Measurements from ENCODE around the gene CRTC3.
"Not testable (repeated sequence)": the region's sequence is repeated elsewhere in the genome, so short reads cannot be mapped to it uniquely, and the experiment has no call there.

CRTC3 gene

GRCh38 chr15:90523373-90523772 is 6.3 kb upstream of the CRTC3 start:
- no peak for DNase-seq (ENCODE audit: low read depth in 2 of 2)

GRCh38 chr15:90524018-90524803 is 5.5 kb upstream of the CRTC3 start:
- DNase-seq (ENCODE audit: low read depth in 2 of 2), result not testable (repeated sequence)

DNA sequence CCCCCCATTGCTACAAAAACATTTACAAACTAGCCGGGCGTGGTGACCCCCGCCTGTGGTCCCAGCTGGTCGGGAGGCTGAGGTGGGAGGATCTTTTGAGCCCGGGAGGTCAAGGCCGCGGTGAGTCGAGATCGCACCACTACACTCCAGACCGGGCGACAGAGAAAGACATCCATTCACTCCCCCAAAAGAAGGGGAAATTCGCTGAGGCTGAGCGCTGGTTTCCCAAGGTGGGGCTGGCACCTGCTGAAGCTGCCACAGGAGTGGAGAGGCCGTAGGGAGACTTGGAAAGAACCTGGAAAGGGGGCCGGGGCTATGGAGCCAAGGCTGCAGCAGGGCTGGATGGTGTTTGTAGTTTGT is 732 bp upstream of the CRTC3 start:
- DNase-seq (ENCODE audit: low read depth in 2 of 2), result no peak

GRCh38 chr15:90530250-90531051 is 728 bp downstream of the CRTC3 start:
- peak in 1 of 2 donors; percentile 41 for DNase-seq (ENCODE audit: low read depth in 2 of 2)

DNA sequence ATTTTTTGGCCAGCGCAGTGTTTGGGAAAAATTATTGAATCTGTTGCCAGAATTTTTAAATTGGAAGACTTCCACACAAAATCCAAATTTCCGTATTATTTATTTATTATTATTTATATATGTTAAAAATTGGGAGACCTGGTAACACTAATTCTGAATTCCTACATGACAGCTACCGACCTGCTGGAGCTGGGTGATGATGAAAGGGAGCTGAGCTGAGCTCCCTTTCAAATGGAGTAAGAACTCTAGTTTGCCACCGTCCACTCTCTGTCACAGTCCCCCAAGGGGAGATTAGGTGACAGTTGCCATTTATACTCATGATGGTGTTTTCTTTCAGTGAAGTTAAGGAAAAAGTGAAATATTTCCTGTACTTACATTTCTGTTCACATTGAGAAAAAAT is 1.4 kb downstream of the CRTC3 start:
- no peak for DNase-seq (ENCODE audit: low read depth in 2 of 2)

DNA sequence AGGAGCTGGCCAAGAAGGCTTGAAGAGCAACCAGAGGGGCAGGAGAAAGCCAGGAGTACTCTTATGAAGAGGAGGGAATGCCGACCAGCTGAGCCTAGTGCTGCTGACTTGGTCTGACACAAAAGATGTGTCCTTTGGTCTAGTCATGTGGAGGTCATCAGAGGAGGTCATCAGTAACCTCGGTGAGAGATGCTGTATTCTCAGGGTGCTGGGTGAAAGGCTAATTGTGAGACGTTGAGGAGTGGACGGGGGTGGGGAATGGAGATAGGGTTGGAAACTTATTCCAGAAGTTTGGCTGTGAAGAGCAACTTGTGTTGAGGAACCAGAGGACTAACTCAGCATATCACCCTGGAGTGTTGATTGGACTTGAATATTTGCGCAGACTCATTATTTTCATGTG is 5.5 kb downstream of the CRTC3 start:
- no peak for DNase-seq (ENCODE audit: low read depth in 2 of 2)

DNA sequence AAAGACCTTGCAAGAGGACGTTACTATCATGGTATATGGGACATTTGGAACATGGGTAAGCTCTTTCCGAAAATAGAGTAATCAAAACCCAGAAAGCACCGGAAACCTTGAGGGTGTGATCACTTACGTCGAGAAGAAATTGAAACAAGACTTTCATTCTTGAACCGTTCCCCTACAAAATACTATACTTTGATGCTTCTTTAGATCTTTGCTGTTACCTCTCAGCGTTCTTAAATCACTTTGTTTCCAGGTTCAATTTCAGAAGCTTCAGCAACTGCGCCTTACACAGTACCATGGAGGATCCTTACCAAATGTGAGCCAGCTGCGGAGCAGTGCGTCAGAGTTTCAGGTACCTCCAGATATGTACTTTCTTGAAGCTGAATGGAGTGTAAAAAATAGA is 10.1 kb downstream of the CRTC3 start:
- DNase-seq (ENCODE audit: low read depth in 2 of 2), result no peak

DNA sequence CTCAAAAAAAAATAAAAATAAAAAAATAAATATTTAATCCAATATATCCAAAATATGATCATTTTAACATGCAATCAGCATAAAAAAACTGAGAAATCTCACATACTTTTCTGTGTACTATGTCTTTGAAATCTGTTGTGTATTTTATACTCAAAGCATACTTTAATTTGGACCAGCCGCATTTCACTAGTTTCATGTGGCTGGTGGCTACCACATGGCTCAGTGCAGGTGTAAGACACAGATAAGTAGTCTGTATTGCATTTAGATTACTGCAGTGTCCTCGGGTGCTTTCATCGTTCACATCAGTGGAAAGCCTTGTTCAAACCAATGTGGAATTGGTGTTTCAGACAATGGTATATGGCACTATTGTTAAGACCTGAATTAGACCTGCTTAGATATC is 11.0 kb downstream of the CRTC3 start:
- no peak for DNase-seq (ENCODE audit: low read depth in 2 of 2)

GRCh38 chr15:90545095-90545494 is 15.4 kb downstream of the CRTC3 start:
- DNase-seq (ENCODE audit: low read depth in 2 of 2), result no peak

- DNase-seq (ENCODE audit: low read depth in 2 of 2), result no peak
These were observed 17.8 kb downstream of the CRTC3 start for GRCh38 chr15:90547540-90547939.

GRCh38 chr15:90550919-90551318 is 21.2 kb downstream of the CRTC3 start:
- DNase-seq (ENCODE audit: low read depth in 2 of 2), result no peak

DNA sequence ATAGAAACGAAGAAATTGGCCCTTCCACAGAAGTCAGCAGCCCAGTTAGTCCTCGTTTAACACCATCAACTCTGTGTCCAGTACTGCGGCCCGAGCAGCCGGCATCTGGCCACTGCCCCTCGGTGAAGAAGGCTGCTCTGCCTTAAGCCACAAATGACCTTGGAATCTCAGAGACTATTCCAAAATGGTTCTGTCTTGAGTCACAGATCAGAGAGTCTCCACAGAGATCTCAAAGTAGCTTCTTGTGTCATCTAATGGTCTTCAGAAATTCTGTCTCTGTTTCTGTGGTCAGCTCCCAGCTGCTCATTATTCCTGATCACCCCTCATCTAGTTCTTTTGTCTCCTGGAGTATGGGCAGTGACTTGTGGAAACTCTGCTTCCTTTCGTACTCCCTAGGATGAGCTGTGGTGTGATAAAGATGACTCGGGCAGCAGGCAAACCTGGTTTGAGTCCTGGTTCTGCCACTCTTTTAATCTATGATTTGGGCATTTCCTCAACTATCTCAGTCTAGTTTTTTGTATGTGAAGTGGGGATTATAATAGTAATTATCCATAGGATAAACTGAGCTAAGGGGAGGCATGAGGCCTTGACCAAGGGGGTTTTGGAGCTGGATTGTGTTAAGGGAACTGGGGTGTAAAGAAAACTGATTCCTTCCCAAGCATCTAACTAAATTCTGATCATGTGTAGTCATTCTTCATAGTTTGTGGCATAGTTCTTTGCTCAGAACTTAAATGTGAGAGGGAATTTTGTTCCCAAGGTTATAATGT is 22.6 kb downstream of the CRTC3 start:
- no peak for DNase-seq (ENCODE audit: low read depth in 2 of 2)

- no peak for DNase-seq (ENCODE audit: low read depth in 2 of 2)
These were observed 23.1 kb downstream of the CRTC3 start for GRCh38 chr15:90552929-90553211.

- no peak for DNase-seq (ENCODE audit: low read depth in 2 of 2)
These were observed 23.6 kb downstream of the CRTC3 start for GRCh38 chr15:90553248-90553745.

DNA sequence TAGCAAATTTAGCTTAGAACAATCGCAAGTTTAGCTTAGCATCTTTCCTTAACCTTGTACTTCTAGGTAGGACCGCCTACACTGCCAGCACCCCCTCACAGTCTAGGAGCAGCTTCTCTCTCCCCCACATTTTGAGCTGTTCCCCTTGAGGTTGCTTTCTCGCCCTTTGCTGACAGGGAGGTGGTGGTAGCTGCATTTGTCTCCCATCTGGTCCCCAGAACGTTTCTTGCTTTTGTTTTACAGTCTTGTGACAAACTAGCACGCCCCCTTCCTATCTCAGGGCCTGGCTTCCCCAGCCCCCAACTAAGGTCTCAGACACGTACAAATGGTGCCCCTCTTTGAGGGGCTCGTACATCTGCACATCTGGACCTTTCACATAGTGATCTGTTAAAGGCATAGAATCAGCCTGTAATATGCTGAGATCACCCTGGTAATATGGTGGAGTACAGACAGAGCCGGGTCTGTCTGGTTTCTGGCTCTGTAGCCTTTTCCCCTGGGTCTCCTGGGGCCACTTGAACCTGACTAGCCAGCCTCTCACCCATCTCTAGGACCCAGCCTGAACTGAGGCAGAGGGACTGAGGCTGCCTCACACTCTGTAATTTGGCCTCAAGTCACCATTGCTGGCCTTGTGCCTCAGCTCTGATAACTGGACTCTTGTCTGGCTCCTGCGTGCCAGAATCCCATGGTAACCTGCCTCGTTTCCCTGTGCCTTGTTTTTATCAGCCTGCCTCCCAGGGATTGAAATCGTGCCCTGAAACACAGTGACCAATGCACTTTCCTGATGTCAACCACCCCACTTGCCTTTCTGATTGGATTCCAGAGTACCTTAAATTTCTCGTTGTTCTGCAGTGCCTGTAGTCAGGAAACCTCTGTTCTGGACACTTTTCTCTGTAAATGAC is 27.7 kb downstream of the CRTC3 start:
- peak in 1 of 2 donors; percentile 43 for DNase-seq (ENCODE audit: low read depth in 2 of 2)

- no peak for DNase-seq (ENCODE audit: low read depth in 2 of 2)
These were observed 28.4 kb downstream of the CRTC3 start for GRCh38 chr15:90558171-90558573.

DNA sequence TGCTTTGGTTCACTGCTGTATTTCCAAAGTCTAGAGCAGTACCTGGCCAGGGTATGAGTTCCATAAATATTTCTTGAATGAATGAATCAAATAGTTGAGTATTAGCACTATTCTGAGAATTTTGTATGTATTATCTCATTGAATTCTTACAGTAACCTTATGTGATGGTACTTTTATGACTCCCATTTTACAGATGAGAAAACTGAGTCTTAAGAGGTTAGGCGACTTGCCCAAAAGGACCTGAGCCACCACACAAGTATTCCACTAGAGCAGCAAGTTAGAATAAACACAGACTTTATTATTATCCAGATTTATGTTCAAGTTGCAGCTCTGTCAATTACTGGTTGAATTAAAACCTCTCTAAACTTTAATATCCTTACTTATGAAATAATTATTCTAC is 29.4 kb downstream of the CRTC3 start:
- no peak for DNase-seq (ENCODE audit: low read depth in 2 of 2)

DNA sequence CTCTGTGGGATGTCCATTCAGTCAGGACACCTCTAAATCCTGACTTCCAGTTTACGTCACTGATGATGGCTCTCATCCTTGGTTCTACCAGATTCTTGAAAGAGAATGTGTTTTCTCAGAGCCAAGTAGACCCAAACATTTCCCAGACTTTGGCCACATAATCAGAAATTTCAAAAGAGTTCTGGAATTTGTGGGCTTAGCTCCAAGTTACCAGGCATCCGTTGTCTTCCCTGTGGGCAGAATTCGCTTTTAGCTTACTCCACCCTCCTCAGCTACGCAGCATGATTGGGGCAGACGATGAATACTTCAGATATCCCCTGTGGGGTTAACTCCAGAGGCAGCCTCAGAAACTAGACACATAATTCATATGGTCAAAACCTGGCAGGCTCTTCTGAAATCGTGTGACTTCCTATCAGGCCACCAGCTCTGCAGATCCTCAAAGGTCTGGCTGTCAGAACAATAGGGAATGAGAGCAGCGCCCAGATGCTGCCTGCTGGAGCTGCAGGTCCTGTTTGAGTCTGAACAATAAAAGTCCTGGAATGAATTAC is 30.6 kb downstream of the CRTC3 start:
- DNase-seq (ENCODE audit: low read depth in 2 of 2), result no peak

- no peak for DNase-seq (ENCODE audit: low read depth in 2 of 2)
These were observed 31.9 kb downstream of the CRTC3 start for GRCh38 chr15:90561344-90562244.

- no peak for DNase-seq (ENCODE audit: low read depth in 2 of 2)
These were observed 32.9 kb downstream of the CRTC3 start for GRCh38 chr15:90562669-90563068.

Measured in stimulated activated CD8-positive, alpha-beta memory T cell treated with anti-CD3 and anti-CD28 coated beads, Interleukin-7, amount 100 ng/mL, for 4 hours (primary cell).